GF-D8 (cell line): ENCODE results near the gene TIPIN.
"Not testable (repeated sequence)": the region's sequence is repeated elsewhere in the genome, so short reads cannot be mapped to it uniquely, and the experiment has no call there.

Source experiments
- DNase-seq: peaks from one replicate; lab custom pipeline; 2025; lab: John Stamatoyannopoulos, UW

TIPIN gene, protein sequence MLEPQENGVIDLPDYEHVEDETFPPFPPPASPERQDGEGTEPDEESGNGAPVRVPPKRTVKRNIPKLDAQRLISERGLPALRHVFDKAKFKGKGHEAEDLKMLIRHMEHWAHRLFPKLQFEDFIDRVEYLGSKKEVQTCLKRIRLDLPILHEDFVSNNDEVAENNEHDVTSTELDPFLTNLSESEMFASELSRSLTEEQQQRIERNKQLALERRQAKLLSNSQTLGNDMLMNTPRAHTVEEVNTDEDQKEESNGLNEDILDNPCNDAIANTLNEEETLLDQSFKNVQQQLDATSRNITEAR

DNA sequence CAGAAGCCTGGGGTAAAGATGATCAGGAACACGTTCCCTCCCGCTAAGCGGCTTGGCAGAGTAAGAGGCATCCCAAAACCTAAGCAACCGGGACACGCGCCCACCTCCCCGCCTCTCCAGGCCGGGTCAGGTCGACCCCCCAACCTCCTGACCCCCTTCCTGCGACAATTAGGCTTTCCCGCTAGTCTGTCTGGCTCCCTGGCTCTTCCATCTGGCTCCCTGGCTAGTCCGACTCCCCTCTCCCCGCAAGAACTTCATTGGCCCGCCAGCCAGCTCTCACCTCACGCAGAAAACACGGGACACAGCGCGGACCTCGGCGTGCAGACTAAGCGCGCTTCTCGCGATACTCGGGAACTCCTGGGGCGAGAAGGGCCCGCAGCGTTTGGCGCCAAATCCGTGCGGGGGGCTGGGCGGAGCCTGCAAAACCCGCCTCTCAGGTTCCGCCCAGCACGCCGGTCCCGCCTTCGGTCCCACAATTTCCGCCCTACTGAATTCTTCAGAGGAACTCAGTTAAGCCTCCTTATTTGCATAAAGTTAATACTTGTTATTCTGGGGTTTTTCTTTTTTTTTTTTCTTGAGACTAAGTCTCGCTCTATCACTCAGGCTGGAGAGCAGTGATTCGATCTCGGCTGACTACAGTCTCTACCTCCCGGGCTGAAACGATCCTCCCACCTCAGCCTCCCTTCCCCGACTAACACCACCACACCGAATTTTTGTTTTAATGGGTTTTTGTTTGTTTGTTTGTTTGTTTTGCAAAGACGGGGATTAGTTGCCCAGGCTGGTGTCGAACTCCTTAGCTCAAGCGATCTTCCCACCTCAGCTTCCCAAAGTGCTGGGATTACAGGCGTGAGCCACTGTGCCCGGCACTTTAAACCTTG is at the start of gene TIPIN:
Gene TIPIN, minus strand, starts transcription at position 327 of the 878 bp plus-strand sequence. CDS start 3,738 bp downstream, outside the sequence.
- DNase-seq: peak; percentile 91

DNA sequence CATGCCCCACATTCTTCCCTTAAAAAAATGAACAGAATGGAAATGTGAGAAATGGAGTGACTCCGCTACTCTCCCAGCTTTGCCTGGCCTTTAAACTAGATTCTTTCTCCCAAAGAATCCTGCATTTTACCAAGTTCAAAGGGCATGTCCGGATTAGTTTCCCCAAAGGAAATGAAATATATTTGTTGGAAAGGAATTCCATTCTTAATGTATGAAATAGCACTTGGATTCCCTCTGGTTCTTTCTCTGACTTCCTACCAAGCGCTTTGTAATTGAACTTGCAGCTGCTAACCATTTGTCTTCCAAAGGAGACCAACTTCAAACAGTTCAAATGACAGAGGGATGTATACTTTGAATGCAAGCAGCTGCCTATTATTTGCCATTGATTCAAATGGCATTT is 49.1 kb upstream of the TIPIN start:
- no peak for DNase-seq

DNA sequence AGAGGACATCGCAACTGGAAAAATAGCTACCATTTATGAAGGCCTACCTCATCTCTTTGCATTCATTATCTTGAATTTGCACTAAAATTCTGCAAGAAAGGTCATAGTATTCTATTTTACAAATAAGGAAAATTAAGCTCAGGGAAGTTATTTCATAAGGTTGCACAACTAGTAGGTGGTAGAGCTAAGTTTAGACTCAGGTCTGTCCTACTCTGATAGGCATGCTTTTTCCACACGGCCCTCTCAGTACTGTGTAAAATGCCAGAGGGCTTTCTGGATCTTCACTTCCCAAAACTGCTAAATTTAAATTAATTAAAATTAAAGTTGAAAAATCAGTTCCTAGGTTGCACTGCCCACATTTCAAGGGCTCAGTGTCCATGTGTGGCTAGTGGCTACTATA is 48.5 kb upstream of the TIPIN start:
- DNase-seq: no peak

DNA sequence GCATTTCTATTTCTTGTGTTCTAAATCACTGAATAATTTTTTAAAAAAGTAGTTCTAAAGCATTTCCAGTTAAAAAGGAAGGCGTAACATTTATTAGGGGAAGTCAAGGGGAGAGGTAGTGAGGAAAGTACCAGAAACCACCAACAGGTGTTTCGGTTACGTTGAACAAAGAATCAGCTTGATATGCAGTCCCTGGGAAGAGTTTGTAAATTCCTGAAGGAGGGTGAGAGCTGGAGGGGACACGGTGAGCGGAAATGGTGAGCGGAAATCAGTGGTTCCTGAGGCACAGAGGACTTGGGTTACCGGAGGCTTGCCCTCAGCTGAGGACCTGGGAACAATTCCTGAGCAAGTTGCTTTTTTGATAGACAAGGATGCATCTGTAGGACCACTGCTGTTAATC is 48.0 kb upstream of the TIPIN start:
- DNase-seq: peak; percentile 42

DNA sequence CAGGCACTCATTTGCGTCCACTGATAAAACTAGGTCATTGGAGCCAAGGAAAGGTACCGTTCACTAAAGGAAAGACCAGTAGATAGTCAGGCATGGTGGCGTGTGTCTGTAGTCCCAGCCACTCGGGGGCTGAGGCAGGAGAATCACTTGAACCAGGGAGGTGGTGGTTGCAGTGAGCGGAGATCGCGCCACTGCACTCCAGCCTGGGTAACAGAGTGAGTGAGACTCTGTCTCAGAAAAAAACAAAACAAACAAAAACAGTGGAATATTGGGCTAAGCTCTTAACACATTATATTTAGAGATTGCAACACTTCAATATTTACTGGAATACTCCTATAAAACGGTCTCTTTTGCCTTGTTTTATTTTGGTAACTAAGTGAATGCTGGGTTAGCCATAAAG is 47.6 kb upstream of the TIPIN start:
- no peak for DNase-seq

DNA sequence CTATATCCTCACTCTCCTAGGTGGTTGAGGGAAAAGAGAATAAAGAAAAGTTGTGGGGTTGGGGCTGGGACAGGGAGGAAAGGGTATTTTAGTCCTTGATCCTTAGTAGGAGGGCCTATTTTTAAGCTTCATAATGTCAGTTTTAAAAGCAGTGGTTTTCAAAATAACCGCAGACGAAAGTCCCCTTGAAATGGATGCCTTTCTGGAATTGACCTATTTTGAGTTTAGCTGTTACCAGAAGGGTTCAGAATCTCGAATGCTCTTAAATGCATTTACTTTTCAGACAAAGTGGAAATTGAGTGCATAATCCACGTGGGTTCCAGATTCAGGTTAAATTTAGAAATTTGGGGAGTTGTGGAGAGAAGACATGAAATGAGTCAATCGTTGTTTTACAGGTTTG is 46.8 kb upstream of the TIPIN start:
- DNase-seq: no peak

DNA sequence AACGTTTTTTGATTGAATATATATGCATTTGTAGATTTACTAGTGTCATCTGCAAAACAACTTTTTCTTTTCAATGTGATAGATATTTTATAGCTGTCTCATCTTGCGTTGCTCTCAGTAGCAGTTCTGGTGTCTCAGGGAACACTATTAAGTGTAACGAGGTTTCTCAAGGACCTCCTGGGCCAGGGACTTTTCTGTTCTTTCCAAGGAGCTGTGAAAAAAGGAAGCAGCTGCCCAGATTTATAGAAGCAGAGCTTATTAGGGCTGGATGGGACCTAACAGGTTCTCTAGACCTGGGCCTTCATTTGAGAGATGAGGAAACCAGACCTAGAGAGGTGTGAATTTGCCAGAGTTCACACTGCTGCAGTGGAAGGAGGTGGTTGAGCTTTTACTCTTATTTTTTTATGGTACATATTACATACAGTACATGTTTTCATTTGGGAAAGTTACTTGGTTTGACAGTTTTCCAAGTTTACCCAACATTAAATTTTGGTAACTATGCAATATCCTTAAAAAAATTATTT is 46.3 kb upstream of the TIPIN start:
- DNase-seq: no peak

DNA sequence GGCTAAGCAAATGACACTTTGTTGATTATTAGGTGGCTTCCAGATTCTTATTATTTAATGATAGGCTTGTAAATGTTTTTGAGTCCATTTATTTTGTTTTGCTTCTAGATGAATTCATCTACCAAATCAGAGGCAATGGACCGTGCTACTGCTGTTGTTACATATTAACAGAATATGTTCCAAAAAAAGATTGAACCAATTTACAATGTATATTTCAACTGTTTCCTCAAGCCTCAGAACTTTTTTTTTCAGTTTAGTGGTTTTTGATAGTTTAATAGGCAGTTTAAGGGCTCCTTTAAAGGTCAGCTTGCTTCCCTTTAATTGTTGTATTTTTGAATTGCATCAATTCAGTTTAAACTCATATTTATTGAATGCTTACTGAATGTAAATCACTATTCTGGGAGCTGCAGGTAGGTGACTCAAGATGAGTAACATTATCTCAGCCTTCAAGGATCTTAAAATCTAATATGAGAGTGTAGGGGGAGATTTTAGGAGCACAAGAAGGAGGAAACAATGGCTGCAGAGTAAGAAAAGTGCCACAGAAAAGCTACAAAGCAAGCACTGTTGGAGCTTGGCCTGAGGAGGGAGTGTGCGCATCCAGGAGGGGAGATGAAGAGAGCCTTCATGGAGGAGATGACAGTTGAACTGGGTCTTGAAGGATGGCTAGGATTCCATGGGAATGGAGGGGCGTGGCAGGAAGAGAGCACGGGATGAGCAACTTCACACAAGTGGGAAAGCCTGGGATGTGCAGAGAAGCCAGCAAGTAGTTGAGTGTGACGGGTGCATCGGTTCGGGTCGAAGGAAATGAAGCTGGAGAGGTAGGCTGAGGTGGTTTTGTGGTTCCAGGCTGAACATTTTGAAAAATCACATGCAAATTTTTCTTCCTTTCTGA is 44.9 kb upstream of the TIPIN start:
- DNase-seq: no peak

DNA sequence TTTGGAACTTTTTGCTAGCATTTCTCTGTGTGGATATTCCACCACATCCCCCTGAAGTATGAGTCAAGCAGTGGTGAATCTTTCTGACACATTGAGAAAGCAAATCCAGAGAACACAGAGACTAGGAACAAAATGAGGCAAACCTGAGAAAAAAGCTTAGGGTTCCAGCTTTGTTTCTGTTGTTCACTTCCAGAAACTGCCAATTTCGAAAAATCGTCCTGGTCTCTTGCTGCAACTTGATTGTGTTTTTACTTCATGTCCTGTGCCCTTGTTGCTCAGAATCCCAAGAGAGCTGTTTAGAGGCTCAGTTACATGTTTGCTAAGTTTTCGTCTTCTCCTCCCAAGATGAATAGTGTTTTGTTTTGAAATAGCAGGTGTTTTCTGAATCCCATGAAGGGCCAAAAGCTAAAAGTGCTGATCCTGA is 43.9 kb upstream of the TIPIN start:
- no peak for DNase-seq

DNA sequence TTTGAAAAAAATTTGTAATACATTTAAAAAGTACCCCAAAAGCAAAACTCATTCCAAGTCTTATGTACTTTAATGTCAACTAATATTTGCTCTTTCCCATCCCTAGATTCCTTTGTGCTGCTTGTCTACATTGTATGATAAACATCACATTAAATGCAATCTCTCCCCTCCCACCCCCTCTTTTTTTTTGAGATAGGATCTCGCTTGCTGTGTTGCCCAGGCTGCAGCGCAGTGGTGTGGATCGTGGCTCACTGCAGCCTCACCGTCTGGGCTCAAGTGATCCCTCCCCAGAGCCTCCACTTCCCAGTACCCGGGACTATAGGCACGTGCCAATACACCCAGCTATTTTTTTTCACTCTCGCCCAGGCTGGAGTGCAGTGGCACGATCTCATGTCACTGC is 42.8 kb upstream of the TIPIN start:
- no peak for DNase-seq

DNA sequence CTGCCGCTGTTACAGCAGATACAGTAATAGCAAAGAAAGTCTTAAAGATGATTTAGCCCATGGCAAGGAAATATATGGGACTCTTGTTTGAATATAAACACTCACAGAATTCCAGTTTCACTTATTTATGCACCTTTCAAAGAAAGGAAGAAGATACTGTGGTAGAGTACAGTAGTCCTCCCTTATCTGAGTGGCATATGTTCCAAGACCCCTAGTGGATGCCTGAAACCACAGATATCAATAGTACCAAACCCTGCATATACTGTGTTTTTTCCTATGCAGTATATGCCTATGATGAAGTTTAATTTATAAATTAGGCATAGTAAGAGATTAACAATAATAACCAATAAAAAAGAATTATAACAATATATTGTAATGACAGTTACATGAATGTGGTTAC is 38.4 kb upstream of the TIPIN start:
- no peak for DNase-seq

DNA sequence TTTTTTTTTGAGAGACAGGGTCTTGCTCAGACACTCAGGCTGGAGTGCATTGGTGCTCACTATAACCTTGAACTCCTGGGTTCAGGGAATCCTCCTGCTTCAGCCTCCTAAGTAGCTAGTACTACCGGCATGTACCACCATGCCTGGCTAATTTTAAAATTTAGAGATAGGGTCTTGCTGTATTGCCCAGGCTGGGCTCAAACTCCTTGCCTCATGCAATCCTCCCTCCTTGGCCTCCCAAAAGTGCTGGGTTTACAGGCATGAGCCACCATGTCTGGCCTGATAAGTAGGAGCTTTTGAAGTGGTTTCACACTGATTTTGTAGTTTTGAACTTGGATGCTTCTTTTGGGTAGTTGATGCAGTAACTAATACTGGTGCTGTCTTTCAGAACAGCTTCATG is 38.0 kb upstream of the TIPIN start:
- DNase-seq: no peak

DNA sequence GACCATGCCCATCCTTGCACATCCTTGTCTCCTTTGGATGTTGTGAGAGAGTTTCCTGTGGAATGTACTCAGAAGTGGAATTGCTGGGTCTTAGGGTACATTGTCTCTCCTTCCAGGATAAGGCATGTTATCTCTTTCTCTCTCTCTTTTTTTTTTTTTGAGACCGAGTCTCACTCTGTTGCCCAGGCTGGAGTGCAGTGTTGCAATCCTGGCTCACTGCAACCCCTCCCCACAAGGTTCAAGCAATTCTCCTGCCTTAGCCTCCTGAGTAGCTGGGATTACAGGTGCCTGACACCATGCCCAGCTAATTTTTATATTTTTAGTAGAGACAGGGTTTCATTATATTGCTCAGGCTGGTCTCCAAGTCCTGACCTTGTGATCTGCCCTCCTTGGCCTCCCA is 36.6 kb upstream of the TIPIN start:
- not testable (repeated sequence) for DNase-seq

DNA sequence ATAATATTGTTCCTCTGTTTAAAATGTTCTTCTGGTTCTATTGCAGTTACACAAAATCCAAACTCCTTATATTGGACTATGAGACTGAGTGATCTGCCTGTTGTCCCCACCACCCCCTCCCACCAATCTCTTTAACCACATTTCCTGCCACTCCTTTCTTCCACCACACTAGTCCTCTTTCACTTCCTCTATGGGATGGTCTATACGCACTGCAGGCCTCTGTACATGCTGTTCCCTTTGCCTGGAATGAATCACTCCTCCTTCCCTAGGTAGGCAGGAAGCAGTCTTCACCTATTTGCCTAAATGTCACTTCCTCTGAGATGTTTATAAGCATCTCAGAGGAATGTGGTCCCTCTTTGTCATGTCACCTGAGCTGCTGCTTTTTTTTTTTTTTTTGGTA is 34.2 kb upstream of the TIPIN start:
- DNase-seq: peak; percentile 56

DNA sequence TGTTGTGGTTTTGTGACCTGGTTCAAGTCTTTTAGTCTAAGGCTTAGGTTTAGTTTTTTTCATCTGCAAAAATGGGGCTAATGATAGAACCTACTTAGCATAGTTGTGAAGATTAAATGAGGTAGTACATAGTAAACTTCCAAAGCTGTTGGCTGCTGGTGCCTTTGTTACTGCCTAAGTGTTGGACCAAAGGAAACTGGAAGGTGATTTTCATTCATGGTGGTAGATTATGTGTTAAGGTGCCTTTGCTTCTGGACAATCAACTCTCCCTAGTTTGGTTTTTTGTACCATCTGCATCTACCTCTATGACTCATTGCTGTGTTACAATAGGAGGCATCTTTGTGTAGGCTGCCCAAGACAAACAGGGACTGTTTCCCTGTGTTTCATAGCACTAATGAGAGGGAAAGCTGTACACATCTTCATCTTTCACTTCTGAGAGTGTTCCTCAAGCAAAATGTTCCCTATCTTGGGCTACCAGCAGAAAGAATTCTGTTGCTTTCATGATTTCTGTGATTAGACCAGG is 33.4 kb upstream of the TIPIN start:
- no peak for DNase-seq

DNA sequence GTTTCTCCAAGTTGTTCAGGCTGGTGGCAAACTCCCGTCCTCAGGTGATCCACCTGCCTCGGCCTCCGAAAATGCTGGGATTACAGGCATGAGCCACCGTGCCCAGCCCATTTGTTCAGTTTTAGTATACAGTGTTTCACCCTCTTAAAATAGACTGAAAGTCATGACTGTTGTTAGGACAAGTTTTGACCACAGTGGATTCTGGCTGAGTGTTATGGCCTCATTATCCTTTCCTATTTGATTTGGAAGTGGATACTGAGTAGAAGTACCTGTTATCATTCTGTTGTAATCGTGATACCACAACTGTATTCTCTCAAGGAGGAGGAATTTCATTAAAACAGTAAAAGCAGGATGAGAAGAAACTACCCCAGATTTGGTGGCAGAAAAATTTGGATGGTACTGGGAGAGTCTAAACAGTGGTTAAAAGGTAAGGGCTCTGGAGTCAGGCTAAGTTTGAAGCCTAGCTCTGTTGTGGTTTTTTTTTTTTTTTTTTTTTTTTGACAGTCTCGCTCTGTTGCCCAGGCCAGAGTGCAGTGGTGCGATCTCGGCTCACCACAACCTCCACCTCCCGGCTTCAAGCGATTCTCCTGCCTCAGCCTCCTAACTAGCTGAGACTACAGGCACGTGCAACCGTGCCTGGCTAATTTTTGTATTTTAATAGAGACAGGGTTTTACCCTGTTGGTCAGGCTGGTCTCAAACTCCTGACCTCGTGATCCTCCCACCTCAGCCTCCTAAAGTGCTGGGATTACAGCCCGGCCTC is 32.8 kb upstream of the TIPIN start:
- no peak for DNase-seq

DNA sequence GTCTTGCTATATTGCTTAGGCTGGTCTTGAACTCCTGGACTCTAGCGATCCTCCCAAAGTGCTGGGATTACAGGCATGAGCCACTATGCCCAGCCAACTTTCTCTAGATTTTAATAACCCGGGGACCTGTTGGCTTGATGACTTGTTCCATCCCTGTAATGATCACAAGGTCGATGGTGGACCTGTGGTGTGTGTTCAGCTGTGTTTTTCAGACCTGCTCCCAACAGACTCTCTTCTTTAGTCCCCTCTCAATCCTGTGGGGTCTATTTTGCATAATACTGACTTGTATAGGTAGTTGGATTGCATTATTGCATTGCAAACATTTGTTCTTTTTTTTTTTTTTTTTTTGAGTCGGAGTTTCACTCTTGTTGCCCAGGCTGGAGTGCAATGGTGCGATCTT is 32.1 kb upstream of the TIPIN start:
- no peak for DNase-seq

DNA sequence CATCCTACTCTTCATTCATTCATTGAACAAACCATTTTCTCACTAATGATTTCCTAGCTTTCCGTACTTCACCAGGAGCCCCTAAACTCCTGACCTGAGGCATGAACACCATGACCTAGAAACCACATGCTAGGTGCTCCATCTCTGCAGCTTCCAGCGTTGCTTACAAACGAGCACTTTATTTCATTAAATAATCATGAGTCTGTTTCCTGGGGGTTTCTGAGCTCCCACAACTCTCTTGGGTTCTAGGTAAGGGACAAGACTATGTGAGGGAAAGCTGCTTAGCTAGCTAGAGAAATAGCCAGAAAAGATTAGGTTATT is 31.5 kb upstream of the TIPIN start:
- no peak for DNase-seq

DNA sequence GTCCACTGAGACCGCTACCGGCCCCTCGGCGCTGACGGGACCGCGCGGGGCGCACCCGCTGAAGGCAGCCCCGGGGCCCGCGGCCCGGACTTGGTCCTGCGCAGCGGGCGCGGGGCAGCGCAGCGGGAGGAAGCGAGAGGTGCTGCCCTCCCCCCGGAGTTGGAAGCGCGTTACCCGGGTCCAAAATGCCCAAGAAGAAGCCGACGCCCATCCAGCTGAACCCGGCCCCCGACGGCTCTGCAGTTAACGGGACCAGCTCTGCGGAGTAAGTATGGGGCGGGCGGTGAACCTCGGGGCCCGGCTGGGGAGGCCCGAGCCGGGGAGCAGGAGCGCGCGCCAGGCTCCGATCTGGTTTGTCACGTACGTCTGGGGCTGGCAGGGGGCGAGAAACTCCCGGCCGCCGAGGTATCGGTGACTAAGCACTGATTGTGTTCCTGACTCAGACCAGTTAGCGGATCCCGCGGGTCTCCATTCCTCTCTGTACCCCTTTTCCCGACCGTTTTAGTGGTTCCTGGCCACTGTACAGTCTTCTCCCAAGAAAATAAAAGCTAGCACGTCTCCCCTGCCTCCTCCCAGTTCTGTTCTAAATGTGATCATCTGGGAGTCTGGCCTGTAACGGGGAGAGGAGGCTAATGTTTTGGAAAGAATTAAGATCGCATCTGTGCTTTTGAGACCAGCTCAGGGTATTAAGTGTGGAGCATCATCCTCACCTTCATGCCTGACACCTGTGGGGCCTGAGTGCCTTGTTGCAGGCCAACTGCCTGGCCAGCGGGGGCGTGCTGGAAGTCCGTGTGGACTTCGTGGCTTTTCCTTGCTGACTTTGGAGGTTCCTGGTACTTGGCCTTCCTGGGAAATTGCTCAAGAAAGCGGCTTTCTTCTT is 30.9 kb upstream of the TIPIN start:
- DNase-seq: no peak
